Transverse colon (tissue), 4 donors: ENCODE data around the gene PADI6.

Experiments
- CTCF ChIP-seq, 5 experiments: fragments of 200-600 bp in 3 of 5; fragments of 450-650 bp in 2 of 5; sonication (generic) in 3 of 5; IDR thresholded peaks; 1 replicate in 2 of 5; 2 replicates in 3 of 5; pipeline ENCODE4 v1.5.1; 2016 to 2017; ENCODE audit warnings: antibody characterized with exemption in 5 of 5, inconsistent platforms in 3 of 5, mild to moderate bottlenecking in 2 of 5, moderate library complexity in 1 of 5
- EP300 ChIP-seq: sonication (generic); formaldehyde crosslinking; IDR thresholded peaks from one replicate; pipeline ENCODE4 v1.6.1; 2017; ENCODE audit warnings: antibody characterized with exemption, low read depth
- POLR2A ChIP-seq: fragments of 450-650 bp; IDR thresholded peaks from one replicate; pipeline ENCODE4 v1.6.1; 2016; ENCODE audit warnings: antibody characterized with exemption, mild to moderate bottlenecking, moderate library complexity
- POLR2AphosphoS5 ChIP-seq, 3 donors: sonication (generic); formaldehyde crosslinking; IDR thresholded peaks; one replicate each; pipeline ENCODE4 v1.6.1; 2016; ENCODE audit warnings: antibody characterized with exemption in 3 of 3

- TF ChIP-seq CTCF (IDR thresholded peaks at IDR 0.05), result no peak
- no peak for TF ChIP-seq POLR2A
- no peak for TF ChIP-seq EP300
- no peak for TF ChIP-seq POLR2AphosphoS5 (IDR thresholded peaks at IDR 0.05)
Measured at GRCh38 chr1:17437580-17438317, 65.8 kb downstream of the PADI6 start.
